SK-N-SH (cell line): Measurements from ENCODE around the gene GSK3B. TPM values are rescaled to one million over a fixed set of nuclear protein-coding genes. Genes with fewer than 3 reads are reported as not detected.

Source experiments
- CTCF ChIA-PET: fragments of 300-600, 350-600 bp; formaldehyde crosslinking; extraction: SDS; loops from one replicate; lab custom pipeline; 2021; lab: Yijun Ruan, JAX
- POLR2A ChIA-PET: fragments of 350-600 bp; sonication (Branson Sonifier 250); formaldehyde crosslinking; extraction: SDS; loops from one replicate; lab custom pipeline; 2020; ENCODE audit warnings: antibody characterized with exemption, inconsistent platforms; lab: Yijun Ruan, JAX
- DNase-seq: peaks from one replicate; pipeline ENCODE4 v3.0.0; 2012
- H2AFZ ChIP-seq: fragments of 200-600 bp; sonication (generic); 2 replicates; pipeline ENCODE4 v1.8.1; 2016; ENCODE audit warnings: antibody characterized with exemption, mild to moderate bottlenecking, low read depth
- H3F3A ChIP-seq: fragments of 200-600 bp; sonication (generic); replicated peaks from 2 replicates; pipeline ENCODE3; 2016; ENCODE audit warnings: antibody characterized with exemption, mild to moderate bottlenecking; ENCODE audit not compliant: insufficient read depth
- H3K27ac ChIP-seq, 2 experiments: fragments of 200-500 bp in 1 of 2; fragments of 200-600 bp in 1 of 2; sonication (Bioruptor generic) in 1 of 2; sonication (generic), shearing (Covaris generic) in 1 of 2; 2 replicates each; pipeline versions ENCODE4 v1.5.1 to v1.6.1; 2014 to 2016; ENCODE audit warnings: low read depth in 2 of 2, inconsistent platforms in 1 of 2, low read length in 1 of 2, mild to moderate bottlenecking in 1 of 2, mixed read lengths in 1 of 2
- H3K27me3 ChIP-seq: fragments of 200-600 bp; sonication (generic), shearing (Covaris generic); 2 replicates; pipeline ENCODE4 v1.6.1; 2016; ENCODE audit warnings: mixed run types; ENCODE audit not compliant: insufficient read depth
- H3K36me3 ChIP-seq, 2 experiments: fragments of 200-500 bp in 1 of 2; fragments of 200-600 bp in 1 of 2; sonication (Bioruptor generic) in 1 of 2; sonication (generic) in 1 of 2; replicated peaks in 1 of 2; 2 replicates each; pipeline versions ENCODE3 to v1.5.1; 2014 to 2016; ENCODE audit warnings: low read length in 1 of 2, mild to moderate bottlenecking in 1 of 2; ENCODE audit not compliant: insufficient read depth in 2 of 2, control insufficient read depth in 1 of 2
- H3K4me1 ChIP-seq, 2 experiments: fragments of 200-500 bp in 1 of 2; fragments of 200-600 bp in 1 of 2; sonication (Bioruptor generic) in 1 of 2; sonication (generic), shearing (Covaris generic) in 1 of 2; 2 replicates each; pipeline versions ENCODE4 v1.5.1 to v1.6.1; 2014 to 2016; ENCODE audit warnings: low read depth in 1 of 2, low read length in 1 of 2, mixed run types in 1 of 2; ENCODE audit not compliant: insufficient read depth in 2 of 2, control insufficient read depth in 1 of 2
- H3K4me2 ChIP-seq: fragments of 200-600 bp; sonication (generic), shearing (Covaris generic); 2 replicates; pipeline ENCODE4 v1.6.1; 2017; ENCODE audit warnings: mixed run types
- H3K4me3 ChIP-seq, 2 experiments: fragments of 200-500 bp in 1 of 2; fragments of 200-600 bp in 1 of 2; sonication (Bioruptor generic) in 1 of 2; sonication (generic), shearing (Covaris generic) in 1 of 2; 2 replicates each; pipeline versions ENCODE4 v1.5.1 to v1.8.1; 2014 to 2016; ENCODE audit warnings: low read depth in 2 of 2, inconsistent platforms in 1 of 2, low read length in 1 of 2, mild to moderate bottlenecking in 1 of 2, mixed read lengths in 1 of 2, moderate library complexity in 1 of 2
- H3K79me2 ChIP-seq: fragments of 200-600 bp; sonication (generic); 2 replicates; pipeline ENCODE4 v1.8.1; 2017; ENCODE audit warnings: mild to moderate bottlenecking; ENCODE audit not compliant: insufficient read depth
- H3K9ac ChIP-seq: fragments of 200-600 bp; sonication (generic); 2 replicates; pipeline ENCODE4 v1.6.1; 2017; ENCODE audit warnings: mixed run types
- H3K9me2 ChIP-seq: fragments of 200-600 bp; sonication (generic); 2 replicates; pipeline ENCODE4 v1.6.1; 2017; ENCODE audit warnings: mixed run types
- H3K9me3 ChIP-seq: fragments of 200-600 bp; sonication (generic); 2 replicates; pipeline ENCODE4 v1.6.1; 2017; ENCODE audit warnings: mixed run types, mild to moderate bottlenecking, moderate library complexity
- H4K20me1 ChIP-seq: fragments of 200-600 bp; sonication (generic); 2 replicates; pipeline ENCODE4 v1.6.1; 2017; ENCODE audit warnings: mild to moderate bottlenecking, mixed run types; ENCODE audit not compliant: insufficient read depth
- CHD2 ChIP-seq: fragments of 150-350 bp; IDR thresholded peaks from 2 replicates; pipeline ENCODE4 v1.6.1; 2018; ENCODE audit warnings: low read length; ENCODE audit not compliant: partially characterized antibody
- ELF1 ChIP-seq: IDR thresholded peaks from 2 replicates; pipeline ENCODE4 v1.4.0; 2012
- EP300 ChIP-seq, 2 experiments: IDR thresholded peaks; 2 replicates each; pipeline versions ENCODE4 v1.4.0 to v1.6.1; 2012; ENCODE audit warnings: borderline replicate concordance in 1 of 2, low read depth in 1 of 2, low read length in 1 of 2
- FOXJ3 ChIP-seq: sonication (generic); formaldehyde crosslinking; IDR thresholded peaks from 2 replicates; pipeline ENCODE4 v1.5.1; 2020; ENCODE audit warnings: mild to moderate bottlenecking, missing genetic modification reagents
- GABPA ChIP-seq: IDR thresholded peaks from 2 replicates; pipeline ENCODE4 v1.4.0; 2012; ENCODE audit warnings: low read depth, mild to moderate bottlenecking
- GATA2 ChIP-seq: sonication (generic); formaldehyde crosslinking; IDR thresholded peaks from 2 replicates; pipeline ENCODE4 v1.5.0; 2020; ENCODE audit warnings: mild to moderate bottlenecking, missing genetic modification reagents
- JUND ChIP-seq: IDR thresholded peaks from 2 replicates; pipeline ENCODE4 v1.4.0; 2012
- NFIC ChIP-seq: IDR thresholded peaks from 2 replicates; pipeline ENCODE4 v1.4.0; 2012; ENCODE audit warnings: borderline replicate concordance
- NRF1 ChIP-seq: IDR thresholded peaks from 2 replicates; pipeline ENCODE4 v1.6.1; 2012; ENCODE audit warnings: low read depth, mild to moderate bottlenecking, low read length
- POLR2AphosphoS5 ChIP-seq: IDR thresholded peaks from 2 replicates; pipeline ENCODE4 v1.6.1; 2012; ENCODE audit warnings: low read depth, low read length
- RAD21 ChIP-seq: IDR thresholded peaks from 2 replicates; pipeline ENCODE4 v1.6.1; 2012; ENCODE audit warnings: mild to moderate bottlenecking, low read length
- RCOR1 ChIP-seq: fragments of 150-350 bp; IDR thresholded peaks from 2 replicates; pipeline ENCODE4 v1.6.1; 2017; ENCODE audit warnings: antibody characterized with exemption, low read length
- RXRA ChIP-seq: IDR thresholded peaks from 2 replicates; pipeline ENCODE4 v1.4.0; 2012; ENCODE audit warnings: low read depth, mild to moderate bottlenecking, borderline replicate concordance
- TAF1 ChIP-seq: IDR thresholded peaks from 2 replicates; pipeline ENCODE4 v1.6.1; 2012; ENCODE audit warnings: low read depth, mild to moderate bottlenecking, low read length, moderate library complexity, borderline replicate concordance
- TEAD4 ChIP-seq: IDR thresholded peaks from 2 replicates; pipeline ENCODE4 v1.4.0; 2012; ENCODE audit warnings: mild to moderate bottlenecking, borderline replicate concordance; ENCODE audit not compliant: insufficient read depth
- YY1 ChIP-seq: IDR thresholded peaks from 2 replicates; pipeline ENCODE4 v1.4.0; 2012; ENCODE audit warnings: low read depth, mild to moderate bottlenecking
- WGBS: methylation state at CpG from one replicate; pipeline ENCODE4 v1.1.6; 2017; ENCODE audit warnings: low lambda C conversion rate; 5-methylcytosine and 5-hydroxymethylcytosine counted together
- polyA plus RNA-seq, 3 experiments: library from polyadenylated mRNA; depleted of rRNA; stranded (reverse); fragments of >200 nt; gene quantifications; 2 replicates each; pipeline ENCODE4 v1.2.3, GENCODE V29; 2012
- TF ChIP-seq, protein P1 (sequence below): IDR thresholded peaks from 2 replicates; pipeline ENCODE4 v1.4.0; 2012; ENCODE audit warnings: low read depth, borderline replicate concordance
- TF ChIP-seq, protein P2 (sequence below): IDR thresholded peaks from 2 replicates; pipeline ENCODE4 v1.4.0; 2012; ENCODE audit warnings: low read depth
- TF ChIP-seq, protein P3 (sequence below): IDR thresholded peaks from 2 replicates; pipeline ENCODE4 v1.6.1; 2012; ENCODE audit warnings: mild to moderate bottlenecking, low read depth, low read length, moderate library complexity
- TF ChIP-seq, protein P4 (sequence below): IDR thresholded peaks from 2 replicates; pipeline ENCODE4 v1.4.0; 2012; ENCODE audit warnings: low read depth, borderline replicate concordance
- TF ChIP-seq, protein P5 (sequence below): fragments of 150-350 bp; IDR thresholded peaks from 2 replicates; pipeline ENCODE4 v1.6.1; 2016; ENCODE audit warnings: mild to moderate bottlenecking, low read depth, low read length

Gene GSK3B
- polyA plus RNA-seq, 1 of the 3 experiments (the other 2 are of a cell fraction) = 15.9 TPM

DNA sequence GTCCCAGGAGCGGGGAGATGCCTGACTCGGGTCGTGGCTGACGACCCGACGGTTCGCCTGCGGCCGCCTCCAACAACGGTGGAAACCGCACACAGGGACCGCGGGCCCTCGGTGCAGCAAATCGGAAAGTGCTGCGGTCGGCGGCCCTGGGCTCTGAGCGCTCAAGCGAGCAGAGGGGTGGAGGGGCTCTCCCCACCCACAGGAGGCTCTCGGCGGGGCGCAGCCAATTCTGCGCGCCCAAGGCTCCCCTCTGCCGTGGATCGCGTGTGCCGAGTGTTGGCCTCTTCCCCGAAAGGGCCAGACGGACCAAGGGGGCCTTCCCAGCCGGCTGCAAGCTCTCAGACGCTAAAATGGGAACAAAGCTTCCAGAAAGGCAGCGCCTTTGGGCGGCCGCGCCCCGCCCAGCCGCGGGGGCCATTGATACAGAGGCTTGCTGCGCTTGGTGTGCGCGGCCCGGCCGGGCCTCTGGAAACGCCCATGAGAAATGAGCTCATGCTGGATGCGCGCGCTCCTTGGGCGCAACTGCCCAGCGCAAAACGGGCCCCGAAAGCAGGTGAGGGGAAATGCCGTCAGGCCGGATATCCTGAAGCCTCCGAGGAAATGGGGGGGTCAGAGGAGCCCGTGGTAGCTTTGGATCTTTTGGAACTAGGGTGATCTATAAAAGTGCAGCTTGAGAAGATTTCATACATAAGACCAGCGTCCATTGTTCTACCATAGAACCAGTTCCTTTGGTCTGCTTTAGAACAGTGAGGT lies 1.2 kb upstream of the GSK3B start:
- H3K27me3 ChIP-seq = no peaks in the 10 kb centered on the region
- H3K4me2 ChIP-seq = peak overlapping the region; percentile 85
- H3K36me3 ChIP-seq = peaks cover 3 to 8% of the 10 kb centered on the region in 2 experiments
- no peak; the same call in 1 of the 2 replicates for TF ChIP-seq RAD21
- peak; percentile 88 for TF ChIP-seq GABPA
- TF ChIP-seq, protein P1, sequence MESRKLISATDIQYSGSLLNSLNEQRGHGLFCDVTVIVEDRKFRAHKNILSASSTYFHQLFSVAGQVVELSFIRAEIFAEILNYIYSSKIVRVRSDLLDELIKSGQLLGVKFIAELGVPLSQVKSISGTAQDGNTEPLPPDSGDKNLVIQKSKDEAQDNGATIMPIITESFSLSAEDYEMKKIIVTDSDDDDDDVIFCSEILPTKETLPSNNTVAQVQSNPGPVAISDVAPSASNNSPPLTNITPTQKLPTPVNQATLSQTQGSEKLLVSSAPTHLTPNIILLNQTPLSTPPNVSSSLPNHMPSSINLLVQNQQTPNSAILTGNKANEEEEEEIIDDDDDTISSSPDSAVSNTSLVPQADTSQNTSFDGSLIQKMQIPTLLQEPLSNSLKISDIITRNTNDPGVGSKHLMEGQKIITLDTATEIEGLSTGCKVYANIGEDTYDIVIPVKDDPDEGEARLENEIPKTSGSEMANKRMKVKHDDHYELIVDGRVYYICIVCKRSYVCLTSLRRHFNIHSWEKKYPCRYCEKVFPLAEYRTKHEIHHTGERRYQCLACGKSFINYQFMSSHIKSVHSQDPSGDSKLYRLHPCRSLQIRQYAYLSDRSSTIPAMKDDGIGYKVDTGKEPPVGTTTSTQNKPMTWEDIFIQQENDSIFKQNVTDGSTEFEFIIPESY = peak; percentile 72; the same call in 1 of the 2 replicates
- TF ChIP-seq EP300 (IDR thresholded peaks at IDR 0.05; ENCODE audit: borderline replicate concordance in 1 of 2, low read depth in 1 of 2, low read length in 1 of 2) = peak in 1 of 2 experiments; percentile 24; a peak in 1 of 4 replicates
- TF ChIP-seq NFIC = 0 out of 2 replicates have a peak, but pooled peaks have one; percentile 2
- TF ChIP-seq, protein P2, sequence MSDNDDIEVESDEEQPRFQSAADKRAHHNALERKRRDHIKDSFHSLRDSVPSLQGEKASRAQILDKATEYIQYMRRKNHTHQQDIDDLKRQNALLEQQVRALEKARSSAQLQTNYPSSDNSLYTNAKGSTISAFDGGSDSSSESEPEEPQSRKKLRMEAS = peak; percentile 90
- 0 out of 2 replicates have a peak, but pooled peaks have one; percentile 42 for TF ChIP-seq ELF1
- 0 out of 2 replicates have a peak, but pooled peaks have one; percentile 23 for TF ChIP-seq RCOR1
- TF ChIP-seq TEAD4 = no peak
- TF ChIP-seq POLR2AphosphoS5 = peak; percentile 91
- no peak for TF ChIP-seq JUND
- TF ChIP-seq NRF1 = peak; percentile 83
- TF ChIP-seq, protein P3, sequence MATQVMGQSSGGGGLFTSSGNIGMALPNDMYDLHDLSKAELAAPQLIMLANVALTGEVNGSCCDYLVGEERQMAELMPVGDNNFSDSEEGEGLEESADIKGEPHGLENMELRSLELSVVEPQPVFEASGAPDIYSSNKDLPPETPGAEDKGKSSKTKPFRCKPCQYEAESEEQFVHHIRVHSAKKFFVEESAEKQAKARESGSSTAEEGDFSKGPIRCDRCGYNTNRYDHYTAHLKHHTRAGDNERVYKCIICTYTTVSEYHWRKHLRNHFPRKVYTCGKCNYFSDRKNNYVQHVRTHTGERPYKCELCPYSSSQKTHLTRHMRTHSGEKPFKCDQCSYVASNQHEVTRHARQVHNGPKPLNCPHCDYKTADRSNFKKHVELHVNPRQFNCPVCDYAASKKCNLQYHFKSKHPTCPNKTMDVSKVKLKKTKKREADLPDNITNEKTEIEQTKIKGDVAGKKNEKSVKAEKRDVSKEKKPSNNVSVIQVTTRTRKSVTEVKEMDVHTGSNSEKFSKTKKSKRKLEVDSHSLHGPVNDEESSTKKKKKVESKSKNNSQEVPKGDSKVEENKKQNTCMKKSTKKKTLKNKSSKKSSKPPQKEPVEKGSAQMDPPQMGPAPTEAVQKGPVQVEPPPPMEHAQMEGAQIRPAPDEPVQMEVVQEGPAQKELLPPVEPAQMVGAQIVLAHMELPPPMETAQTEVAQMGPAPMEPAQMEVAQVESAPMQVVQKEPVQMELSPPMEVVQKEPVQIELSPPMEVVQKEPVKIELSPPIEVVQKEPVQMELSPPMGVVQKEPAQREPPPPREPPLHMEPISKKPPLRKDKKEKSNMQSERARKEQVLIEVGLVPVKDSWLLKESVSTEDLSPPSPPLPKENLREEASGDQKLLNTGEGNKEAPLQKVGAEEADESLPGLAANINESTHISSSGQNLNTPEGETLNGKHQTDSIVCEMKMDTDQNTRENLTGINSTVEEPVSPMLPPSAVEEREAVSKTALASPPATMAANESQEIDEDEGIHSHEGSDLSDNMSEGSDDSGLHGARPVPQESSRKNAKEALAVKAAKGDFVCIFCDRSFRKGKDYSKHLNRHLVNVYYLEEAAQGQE = no peak; the same call in 1 of the 2 replicates
- TF ChIP-seq RXRA = 0 out of 2 replicates have a peak, but pooled peaks have one; percentile 39
- TF ChIP-seq TAF1 = peak; percentile 86
- TF ChIP-seq YY1 = peak; percentile 81
- no peak for TF ChIP-seq FOXJ3 (CRISPR knock-in tag)
- TF ChIP-seq CHD2 = peak; percentile 36
- TF ChIP-seq, protein P4, sequence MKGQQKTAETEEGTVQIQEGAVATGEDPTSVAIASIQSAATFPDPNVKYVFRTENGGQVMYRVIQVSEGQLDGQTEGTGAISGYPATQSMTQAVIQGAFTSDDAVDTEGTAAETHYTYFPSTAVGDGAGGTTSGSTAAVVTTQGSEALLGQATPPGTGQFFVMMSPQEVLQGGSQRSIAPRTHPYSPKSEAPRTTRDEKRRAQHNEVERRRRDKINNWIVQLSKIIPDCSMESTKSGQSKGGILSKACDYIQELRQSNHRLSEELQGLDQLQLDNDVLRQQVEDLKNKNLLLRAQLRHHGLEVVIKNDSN = no peak
- TF ChIP-seq GATA2 = no peak
- TF ChIP-seq, protein P5, sequence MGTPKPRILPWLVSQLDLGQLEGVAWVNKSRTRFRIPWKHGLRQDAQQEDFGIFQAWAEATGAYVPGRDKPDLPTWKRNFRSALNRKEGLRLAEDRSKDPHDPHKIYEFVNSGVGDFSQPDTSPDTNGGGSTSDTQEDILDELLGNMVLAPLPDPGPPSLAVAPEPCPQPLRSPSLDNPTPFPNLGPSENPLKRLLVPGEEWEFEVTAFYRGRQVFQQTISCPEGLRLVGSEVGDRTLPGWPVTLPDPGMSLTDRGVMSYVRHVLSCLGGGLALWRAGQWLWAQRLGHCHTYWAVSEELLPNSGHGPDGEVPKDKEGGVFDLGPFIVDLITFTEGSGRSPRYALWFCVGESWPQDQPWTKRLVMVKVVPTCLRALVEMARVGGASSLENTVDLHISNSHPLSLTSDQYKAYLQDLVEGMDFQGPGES = no peak
- H3K9ac ChIP-seq = peak overlapping the region; percentile 100
- H2AFZ ChIP-seq = peak overlapping the region; percentile 67; the same call in 1 of the 2 replicates
- H3F3A ChIP-seq = peaks cover 14% of the 10 kb centered on the region
- peaks cover 80% of the 10 kb centered on the region for H3K79me2 ChIP-seq
- H3K27ac ChIP-seq = peak overlapping the region; percentile 99 to 100
- H3K9me3 ChIP-seq = no peaks in the 10 kb centered on the region
- ChIA-PET CTCF (interaction anchor here (0.6 to 1.5 kb wide), 5 partner anchors 13 to 323 kb away, joined by 3 to 4 read pairs (median 3); no protein-coding TSS in a partner anchor), POLR2A (interaction anchor here (0.7 to 3.2 kb wide), 16 partner anchors 14 to 464 kb away, joined by 3 to 28 read pairs (median 3); partner anchors contain the start of gene LRRC58)
- peaks cover 32% of the 10 kb centered on the region for H4K20me1 ChIP-seq
- peaks cover 7 to 13% of the 10 kb centered on the region in 2 experiments; a peak in 3 of 4 replicates for H3K4me1 ChIP-seq
- peak; percentile 77 for DNase-seq
- no peaks in the 10 kb centered on the region for H3K9me2 ChIP-seq
- H3K4me3 ChIP-seq = peak overlapping the region; percentile 73 to 95
- 0% methylated on average over 13 of the region's 58 CpGs for WGBS
